DOHH2 (cell line): Measurements from ENCODE around the gene FBXO33.
A peak's percentile ranks its signal among the peaks of the same experiment; 100 is the strongest.

ENCODE experiments used
- H3F3A ChIP-seq: fragments of 200-600 bp; sonication (generic), shearing (Covaris generic); 2 replicates; pipeline ENCODE4 v1.6.0; 2016; ENCODE audit warnings: antibody characterized with exemption, mild to moderate bottlenecking; ENCODE audit not compliant: control insufficient read depth, insufficient read depth
- H3K27ac ChIP-seq: fragments of 200-600 bp; sonication (generic); 2 replicates; pipeline ENCODE4 v1.5.1; 2014; ENCODE audit warnings: low read depth, mild to moderate bottlenecking, low read length, moderate library complexity
- H3K27me3 ChIP-seq: fragments of 200-600 bp; sonication (generic); 2 replicates; pipeline ENCODE4 v1.6.1; 2014; ENCODE audit warnings: mild to moderate bottlenecking, low read length, mixed read lengths; ENCODE audit not compliant: control insufficient read depth
- H3K36me3 ChIP-seq: fragments of 200-600 bp; sonication (generic); 2 replicates; pipeline ENCODE4 v1.6.1; 2014; ENCODE audit warnings: mild to moderate bottlenecking, low read length, moderate library complexity, mixed read lengths; ENCODE audit not compliant: control insufficient read depth
- H3K4me1 ChIP-seq: fragments of 200-600 bp; sonication (generic); 2 replicates; pipeline ENCODE4 v1.6.1; 2014; ENCODE audit warnings: mild to moderate bottlenecking, low read length, mixed read lengths; ENCODE audit not compliant: control insufficient read depth
- H3K4me2 ChIP-seq: fragments of 200-600 bp; sonication (generic); 2 replicates; pipeline ENCODE4 v1.6.0; 2014; ENCODE audit warnings: mild to moderate bottlenecking, low read length, moderate library complexity
- H3K4me3 ChIP-seq: fragments of 200-600 bp; sonication (generic); 2 replicates; pipeline ENCODE4 v1.5.1; 2014; ENCODE audit warnings: mild to moderate bottlenecking, low read length, mixed read lengths
- H3K79me2 ChIP-seq: fragments of 200-600 bp; sonication (generic); 2 replicates; pipeline ENCODE4 v1.6.1; 2014; ENCODE audit warnings: mild to moderate bottlenecking, low read length, mixed read lengths; ENCODE audit not compliant: control insufficient read depth
- H3K9me2 ChIP-seq: fragments of 200-600 bp; sonication (generic); replicated peaks from 2 replicates; pipeline ENCODE4 v1.6.1; 2014; ENCODE audit warnings: mild to moderate bottlenecking, low read length, mixed read lengths; ENCODE audit not compliant: control insufficient read depth
- H3K9me3 ChIP-seq: fragments of 200-600 bp; sonication (generic); 2 replicates; pipeline ENCODE4 v1.6.1; 2014; ENCODE audit warnings: antibody characterized with exemption, low read length, mixed read lengths; ENCODE audit not compliant: control insufficient read depth, insufficient read depth
- H4K20me1 ChIP-seq: fragments of 200-600 bp; sonication (generic); 2 replicates; pipeline ENCODE4 v1.6.0; 2014; ENCODE audit warnings: low read depth, mild to moderate bottlenecking, antibody characterized with exemption, low read length, moderate library complexity; ENCODE audit not compliant: control insufficient read depth, insufficient read depth
- CTCF ChIP-seq: fragments of 200-600 bp; sonication (generic); IDR thresholded peaks from one replicate; pipeline ENCODE4 v1.5.1; 2014; ENCODE audit warnings: antibody characterized with exemption, mild to moderate bottlenecking, low read depth, low read length; ENCODE audit not compliant: poor library complexity, severe bottlenecking
- EZH2phosphoT487 ChIP-seq: fragments of 200-600 bp; sonication (generic); IDR thresholded peaks from 2 replicates; pipeline ENCODE4 v1.6.1; 2017; ENCODE audit warnings: borderline replicate concordance, mild to moderate bottlenecking, antibody characterized with exemption, low read length, moderate library complexity, mixed read lengths

The FBXO33 gene, protein sequence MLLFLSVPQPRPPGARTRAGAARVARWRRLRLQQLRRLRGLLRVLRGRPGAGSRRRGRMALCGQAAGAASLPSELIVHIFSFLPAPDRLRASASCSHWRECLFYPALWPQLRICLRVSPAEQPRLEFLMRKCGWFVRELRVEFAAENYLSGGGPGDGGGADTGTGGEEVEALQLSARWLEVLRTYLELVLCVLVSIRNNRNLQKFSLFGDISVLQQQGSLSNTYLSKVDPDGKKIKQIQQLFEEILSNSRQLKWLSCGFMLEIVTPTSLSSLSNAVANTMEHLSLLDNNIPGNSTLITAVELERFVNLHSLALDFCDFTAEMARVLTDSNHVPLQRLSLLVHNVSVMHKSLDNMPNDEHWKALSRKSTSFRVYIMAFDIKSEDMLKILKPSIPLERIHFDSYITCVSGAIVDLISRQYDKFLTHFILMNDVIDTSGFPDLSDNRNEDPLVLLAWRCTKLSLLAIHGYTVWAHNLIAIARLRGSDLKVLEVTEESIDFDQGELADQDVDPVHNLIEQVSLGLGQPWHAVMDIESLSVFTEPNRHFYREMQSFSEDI

GRCh38 chr14:39432179-39432618 lies at the start of gene FBXO33:
TSS of gene FBXO33 (minus strand) at chr14:39432433. CDS start at chr14:39432162, 271 bp downstream.
- Histone ChIP-seq H3K9me3 (no peaks in the 10 kb centered on the region), H3K27ac (peak within 1 kb of the TSS; percentile 85), H3K4me2 (peak within 1 kb of the TSS; percentile 88), H3K4me3 (peak within 1 kb of the TSS; percentile 95), H3F3A (0 out of 2 replicates have a peak, but pooled peaks cover 3% of the 10 kb centered on the region), H3K27me3 (no peaks in the 10 kb centered on the region), H3K36me3 (peaks cover 12% of the 10 kb centered on the region; the same call in 1 of the 2 replicates), H4K20me1 (peaks cover 21% of the 10 kb centered on the region), H3K4me1 (peaks cover 30% of the 10 kb centered on the region), H3K79me2 (peaks cover 50% of the 10 kb centered on the region), H3K9me2 (no peaks in the 10 kb centered on the region)
- TF ChIP-seq CTCF (no peak), EZH2phosphoT487 (no peak)

GRCh38 chr14:39474416-39474911 lies 42.2 kb upstream of the FBXO33 start:
- no peaks in the 10 kb centered on the region for H3K27me3 ChIP-seq
- no peaks in the 10 kb centered on the region for H3K36me3 ChIP-seq
- no peak for TF ChIP-seq CTCF
- H3K27ac ChIP-seq: no peak overlapping the region
- no peaks in the 10 kb centered on the region for H3K4me1 ChIP-seq
- no peak overlapping the region for H3K4me3 ChIP-seq
- no peaks in the 10 kb centered on the region for H3K9me2 ChIP-seq
- H4K20me1 ChIP-seq: no peaks in the 10 kb centered on the region
- no peak overlapping the region for H3K4me2 ChIP-seq
- H3F3A ChIP-seq: no peaks in the 10 kb centered on the region
- no peaks in the 10 kb centered on the region for H3K79me2 ChIP-seq
- no peaks in the 10 kb centered on the region for H3K9me3 ChIP-seq

- H3K9me2 ChIP-seq: no peaks in the 10 kb centered on the region
- H3K27me3 ChIP-seq: no peaks in the 10 kb centered on the region
- no peaks in the 10 kb centered on the region for H3K4me1 ChIP-seq
- no peak for TF ChIP-seq CTCF
- TF ChIP-seq EZH2phosphoT487: no peak
- no peaks in the 10 kb centered on the region for H3F3A ChIP-seq
- H3K4me3 ChIP-seq: no peak overlapping the region
- no peaks in the 10 kb centered on the region for H3K36me3 ChIP-seq
- H3K4me2 ChIP-seq: no peak overlapping the region
- H4K20me1 ChIP-seq: no peaks in the 10 kb centered on the region
- no peak overlapping the region for H3K27ac ChIP-seq
- H3K9me3 ChIP-seq: no peaks in the 10 kb centered on the region
- H3K79me2 ChIP-seq: no peaks in the 10 kb centered on the region
Measured at GRCh38 chr14:39472078-39472477, 39.8 kb upstream of the FBXO33 start.
